Lung (tissue), 12 donors: ENCODE data around the gene CAPZB. TPM values are rescaled to one million over a fixed set of nuclear protein-coding genes. Genes with fewer than 3 reads are reported as not detected.

Experiments used
- ATAC-seq: fragments of 200-7000 bp; cut with Tn5 transposase; one replicate; pipeline ENCODE4 v1.9.1; 2020; ENCODE audit warnings: moderate number of reproducible peaks; ENCODE audit not compliant: insufficient read depth, low FRiP score
- DNase-seq, 3 donors: peaks; one replicate each; pipeline ENCODE4 v3.0.0-alpha.2; 2013 to 2017
- H3K27ac ChIP-seq, 2 donors: one replicate each; pipeline ENCODE4 v1.5.1; 2013; ENCODE audit warnings: mild to moderate bottlenecking in 2 of 2, moderate library complexity in 2 of 2, control low read depth in 1 of 2, inconsistent platforms in 1 of 2, low read depth in 1 of 2, low read length in 1 of 2
- H3K27me3 ChIP-seq, 3 donors: one replicate each; pipeline ENCODE4 v1.5.1; 2013; ENCODE audit warnings: low read length in 2 of 3; ENCODE audit not compliant: control insufficient read depth in 3 of 3, insufficient read depth in 3 of 3
- H3K36me3 ChIP-seq, 4 donors: one replicate each; pipeline ENCODE4 v1.5.1; 2013; ENCODE audit warnings: low read length in 4 of 4, mild to moderate bottlenecking in 1 of 4, moderate library complexity in 1 of 4; ENCODE audit not compliant: control insufficient read depth in 4 of 4, insufficient read depth in 4 of 4
- H3K4me1 ChIP-seq, 5 donors: one replicate each; pipeline ENCODE4 v1.5.1; 2013; ENCODE audit warnings: low read length in 5 of 5, mild to moderate bottlenecking in 2 of 5, moderate library complexity in 1 of 5; ENCODE audit not compliant: control insufficient read depth in 5 of 5, insufficient read depth in 5 of 5
- H3K4me3 ChIP-seq: one replicate; pipeline ENCODE4 v1.5.1; 2013; ENCODE audit warnings: mild to moderate bottlenecking, control low read depth, moderate library complexity
- H3K9ac ChIP-seq, 2 donors: one replicate each; pipeline ENCODE4 v1.5.1; 2013; ENCODE audit warnings: low read length in 2 of 2, control low read depth in 1 of 2; ENCODE audit not compliant: insufficient read depth in 1 of 2
- H3K9me3 ChIP-seq, 4 donors: one replicate each; pipeline ENCODE4 v1.5.1; 2013; ENCODE audit warnings: low read length in 3 of 4, mild to moderate bottlenecking in 1 of 4, moderate library complexity in 1 of 4; ENCODE audit not compliant: control insufficient read depth in 4 of 4, insufficient read depth in 3 of 4
- WGBS, 2 donors: extraction: QIAGEN DNeasy Blood & Tissue Kit; methylation state at CpG; one replicate each; pipeline ENCODE4 v1.1.7; 2013; 5-methylcytosine and 5-hydroxymethylcytosine counted together
- polyA plus RNA-seq, 2 donors: library from polyadenylated mRNA; stranded (reverse); fragments of 200-250 nt; gene quantifications; one replicate each; pipeline ENCODE4 v1.2.1, GENCODE V29; 2013
- total RNA-seq, 2 donors: library from RNA; depleted of rRNA in 1 of 2; stranded (reverse); fragments of >200 nt in 1 of 2; gene quantifications; one replicate each; pipeline ENCODE4 v1.2.1, GENCODE V29; 2014 to 2021
- TF ChIP-seq, protein P1 (sequence below): IDR thresholded peaks from 2 replicates; pipeline ENCODE4 v1.5.1; 2012; ENCODE audit warnings: mild to moderate bottlenecking; ENCODE audit errors: control extremely low read depth, extremely low read depth
- donor health status: control.
- donor health status: control.
- donor health status: Bipolar disorder and iron deficiency.
- donor health status: healthy.
- donor health status: DM: yes; HTN: yes; CAD: no.

The CAPZB gene
- total and polyA plus RNA-seq, 4 donors, result 94.7 to 339 (median 278) TPM

DNA sequence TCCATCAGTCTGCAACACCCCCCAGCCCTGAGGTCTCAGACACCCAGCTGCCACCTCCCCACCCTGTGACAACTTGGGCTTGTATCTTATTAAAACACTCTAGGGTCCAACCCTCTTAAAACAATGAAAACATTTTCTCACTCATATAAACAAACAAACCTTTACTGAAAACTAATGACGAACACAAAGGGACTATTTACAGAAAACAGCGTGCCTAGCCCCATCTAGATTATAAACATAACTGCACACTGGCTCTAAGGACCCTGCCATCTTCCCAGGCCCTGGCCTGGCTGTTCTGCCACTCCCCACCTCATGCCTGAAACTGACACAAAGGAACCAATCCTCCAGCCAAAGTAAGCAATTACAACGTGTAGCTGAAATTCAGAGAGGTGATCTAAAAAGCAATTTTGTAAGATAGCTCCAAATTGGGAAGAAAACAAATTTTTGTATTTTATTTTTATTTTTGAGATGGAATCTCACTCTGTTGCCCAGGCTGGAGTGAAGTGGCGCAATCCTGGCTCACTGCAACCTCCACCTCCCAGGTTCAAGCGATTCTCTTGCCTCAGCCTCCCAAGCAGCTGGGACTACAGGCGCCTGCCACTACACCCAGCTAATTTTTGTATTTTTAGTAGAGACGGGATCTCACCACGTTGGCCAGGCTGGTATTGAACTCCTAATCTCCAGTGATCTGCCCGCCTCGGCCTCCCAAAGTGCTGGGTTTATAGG is 40.9 kb downstream of the CAPZB start:
- WGBS, 2 donors, result 76 to 78% methylated on average over 10 of the region's 10 CpGs
- no peak for ATAC-seq
- Histone ChIP-seq H3K27ac (peak overlapping the region in 1 of 2 donors; percentile 40), H3K36me3 (peaks cover 0 to 7% (median under 1%) of the 10 kb centered on the region in 4 donors), H3K4me1 (peaks cover 25 to 74% (median 42%) of the 10 kb centered on the region in 5 donors), H3K27me3 (no peaks in the 10 kb centered on the region), H3K9me3 (no peaks in the 10 kb centered on the region), H3K4me3 (no peak overlapping the region), H3K9ac (no peak overlapping the region)
- TF ChIP-seq, protein P1, sequence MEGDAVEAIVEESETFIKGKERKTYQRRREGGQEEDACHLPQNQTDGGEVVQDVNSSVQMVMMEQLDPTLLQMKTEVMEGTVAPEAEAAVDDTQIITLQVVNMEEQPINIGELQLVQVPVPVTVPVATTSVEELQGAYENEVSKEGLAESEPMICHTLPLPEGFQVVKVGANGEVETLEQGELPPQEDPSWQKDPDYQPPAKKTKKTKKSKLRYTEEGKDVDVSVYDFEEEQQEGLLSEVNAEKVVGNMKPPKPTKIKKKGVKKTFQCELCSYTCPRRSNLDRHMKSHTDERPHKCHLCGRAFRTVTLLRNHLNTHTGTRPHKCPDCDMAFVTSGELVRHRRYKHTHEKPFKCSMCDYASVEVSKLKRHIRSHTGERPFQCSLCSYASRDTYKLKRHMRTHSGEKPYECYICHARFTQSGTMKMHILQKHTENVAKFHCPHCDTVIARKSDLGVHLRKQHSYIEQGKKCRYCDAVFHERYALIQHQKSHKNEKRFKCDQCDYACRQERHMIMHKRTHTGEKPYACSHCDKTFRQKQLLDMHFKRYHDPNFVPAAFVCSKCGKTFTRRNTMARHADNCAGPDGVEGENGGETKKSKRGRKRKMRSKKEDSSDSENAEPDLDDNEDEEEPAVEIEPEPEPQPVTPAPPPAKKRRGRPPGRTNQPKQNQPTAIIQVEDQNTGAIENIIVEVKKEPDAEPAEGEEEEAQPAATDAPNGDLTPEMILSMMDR, result no peak
- DNase-seq, result no peak

DNA sequence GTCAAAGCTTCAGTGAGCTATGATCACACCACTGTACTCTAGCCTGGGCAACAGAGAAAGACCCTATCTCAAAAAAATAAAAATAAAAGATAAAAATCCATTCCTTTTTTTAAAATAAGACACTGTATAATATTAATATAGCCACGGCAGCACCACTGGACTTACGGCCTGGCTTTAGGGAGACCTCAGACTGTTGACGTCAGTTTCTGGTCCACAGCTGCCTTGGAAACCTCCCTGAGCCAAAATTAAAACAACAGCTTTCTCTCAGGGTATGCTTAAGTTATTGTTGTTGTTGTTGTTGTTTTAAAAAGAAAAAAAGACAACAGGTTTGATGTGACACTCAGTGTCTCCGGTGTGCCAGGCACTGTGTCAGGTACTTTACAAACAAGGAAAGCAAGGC is 42.0 kb downstream of the CAPZB start:
- Histone ChIP-seq H3K27me3 (no peaks in the 10 kb centered on the region), H3K27ac (peak overlapping the region in 1 of 2 donors; percentile 69), H3K9me3 (no peaks in the 10 kb centered on the region), H3K4me3 (no peak overlapping the region), H3K4me1 (peaks cover 20 to 74% (median 39%) of the 10 kb centered on the region in 5 donors), H3K9ac (peak overlapping the region in 1 of 2 donors; percentile 46), H3K36me3 (peaks cover 0 to 4% (median 1%) of the 10 kb centered on the region in 4 donors)
- DNase-seq (peak in 1 of 3 donors; percentile 51), ATAC-seq (no peak)
- TF ChIP-seq, protein P1, result no peak
- 82 to 92% methylated on average over 4 of the region's 4 CpGs for WGBS, 2 donors

DNA sequence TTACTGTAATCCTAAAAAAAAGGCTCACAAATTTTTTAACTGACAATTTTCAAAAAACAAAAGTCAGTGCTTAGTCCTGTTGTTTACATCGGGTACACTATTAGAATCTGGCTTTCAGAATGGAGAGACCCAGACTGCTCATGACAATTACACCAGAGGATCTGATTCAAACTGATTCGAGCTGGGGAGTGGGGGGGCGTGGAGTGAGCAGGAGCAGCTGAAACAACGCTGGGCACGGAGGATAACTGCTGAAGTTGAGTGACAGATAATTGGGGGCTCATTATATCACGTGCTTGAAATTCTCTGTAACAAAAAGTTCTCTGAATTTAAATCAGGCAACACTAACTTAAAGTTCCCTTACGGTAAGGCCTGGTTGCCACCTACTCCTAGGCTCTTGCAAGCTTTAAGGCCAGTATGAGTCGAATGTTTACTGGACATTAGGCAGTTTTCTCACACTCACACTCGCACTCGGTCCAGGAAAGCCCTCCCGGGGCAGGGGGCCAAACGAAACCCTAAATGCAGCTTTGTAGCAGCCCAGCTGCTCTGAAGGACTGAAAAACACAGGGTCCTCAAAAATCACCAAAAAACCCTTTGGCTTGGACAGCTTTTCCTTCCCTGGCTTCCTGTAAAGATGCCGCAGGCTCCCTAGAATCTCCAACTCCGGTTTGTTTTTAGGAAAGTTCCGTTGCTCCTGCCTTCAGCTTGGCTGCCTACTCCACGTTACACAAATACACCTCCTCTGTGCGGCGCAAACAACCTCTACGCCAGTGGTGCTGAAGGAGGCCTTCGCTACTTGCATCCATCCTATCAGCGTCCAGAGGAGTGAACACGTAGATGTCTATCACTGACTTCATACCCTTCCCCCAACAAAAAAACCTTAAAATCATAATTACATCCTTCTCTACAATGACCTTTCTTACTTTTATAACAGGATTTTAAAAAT is 42.9 kb downstream of the CAPZB start:
- peak overlapping the region in 1 of 2 donors; percentile 80 for H3K27ac ChIP-seq
- H3K4me1 ChIP-seq, result peaks cover 22 to 79% (median 46%) of the 10 kb centered on the region in 5 donors
- H3K9me3 ChIP-seq, result no peaks in the 10 kb centered on the region
- ATAC-seq (no peak), DNase-seq (peak; percentile 82 to 93 (median 91))
- peak overlapping the region in 1 of 2 donors; percentile 69 for H3K9ac ChIP-seq
- no peaks in the 10 kb centered on the region for H3K27me3 ChIP-seq
- TF ChIP-seq, protein P1, result no peak
- no peak overlapping the region for H3K4me3 ChIP-seq
- peaks cover 0 to 6% (median 2%) of the 10 kb centered on the region in 4 donors for H3K36me3 ChIP-seq
- WGBS, 2 donors, result 74 to 76% methylated on average over 22 of the region's 22 CpGs
